ENCODE results near the gene CHST9.

DNA sequence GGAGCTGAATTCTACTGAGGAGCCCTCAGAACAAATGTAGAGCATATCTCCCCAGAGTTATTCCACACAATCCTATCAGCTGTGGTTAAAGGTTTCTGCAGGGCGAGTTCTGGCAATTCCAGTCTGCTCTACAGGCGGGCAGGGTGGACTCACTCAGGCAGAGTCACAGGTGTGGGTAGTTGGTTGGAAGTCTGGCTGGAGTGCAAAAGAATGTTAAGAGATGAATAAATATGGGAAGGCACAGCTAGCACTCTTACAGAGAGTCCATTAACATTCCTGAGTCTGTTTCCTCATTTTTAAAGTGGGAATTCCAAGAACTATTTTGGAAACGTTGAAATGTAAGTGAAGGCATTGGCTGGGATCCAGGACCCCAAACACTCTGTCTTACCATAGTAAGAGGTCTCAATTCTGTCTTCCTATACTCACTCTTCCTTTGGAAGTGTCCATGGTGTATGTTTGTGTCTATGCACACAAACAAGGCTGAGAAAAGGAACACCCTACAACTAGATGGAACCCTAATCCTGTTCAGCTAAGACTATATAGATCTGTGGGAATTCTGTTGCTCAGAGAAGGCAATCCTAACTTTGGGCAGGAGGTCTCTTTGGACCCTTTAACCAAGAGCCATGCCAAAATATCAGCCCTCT is 256.3 kb downstream of the CHST9 start:
- TF ChIP-seq, protein P1, sequence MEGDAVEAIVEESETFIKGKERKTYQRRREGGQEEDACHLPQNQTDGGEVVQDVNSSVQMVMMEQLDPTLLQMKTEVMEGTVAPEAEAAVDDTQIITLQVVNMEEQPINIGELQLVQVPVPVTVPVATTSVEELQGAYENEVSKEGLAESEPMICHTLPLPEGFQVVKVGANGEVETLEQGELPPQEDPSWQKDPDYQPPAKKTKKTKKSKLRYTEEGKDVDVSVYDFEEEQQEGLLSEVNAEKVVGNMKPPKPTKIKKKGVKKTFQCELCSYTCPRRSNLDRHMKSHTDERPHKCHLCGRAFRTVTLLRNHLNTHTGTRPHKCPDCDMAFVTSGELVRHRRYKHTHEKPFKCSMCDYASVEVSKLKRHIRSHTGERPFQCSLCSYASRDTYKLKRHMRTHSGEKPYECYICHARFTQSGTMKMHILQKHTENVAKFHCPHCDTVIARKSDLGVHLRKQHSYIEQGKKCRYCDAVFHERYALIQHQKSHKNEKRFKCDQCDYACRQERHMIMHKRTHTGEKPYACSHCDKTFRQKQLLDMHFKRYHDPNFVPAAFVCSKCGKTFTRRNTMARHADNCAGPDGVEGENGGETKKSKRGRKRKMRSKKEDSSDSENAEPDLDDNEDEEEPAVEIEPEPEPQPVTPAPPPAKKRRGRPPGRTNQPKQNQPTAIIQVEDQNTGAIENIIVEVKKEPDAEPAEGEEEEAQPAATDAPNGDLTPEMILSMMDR (IDR thresholded peaks at IDR 0.05), result no peak
- no peak for TF ChIP-seq POLR2A (IDR thresholded peaks at IDR 0.05)
- TF ChIP-seq EP300 (IDR thresholded peaks at IDR 0.05; ENCODE audit: low read depth), result no peak

Data from transverse colon (tissue), 3 donors.